HepG2 (cell line): ENCODE results near the gene FLVCR1. TPM values are rescaled to one million over a fixed set of nuclear protein-coding genes. Genes with fewer than 3 reads are reported as not detected.

Source experiments
- ATAC-seq: fragments of 200-7000 bp; cut with Tn5 transposase; 3 replicates; pipeline ENCODE4 v1.9.1; 2020; ENCODE audit warnings: mild to moderate bottlenecking, moderate library complexity
- BruUV-seq: library from RNA; stranded (reverse); fragments of 400-500 nt; replicated peaks from 2 replicates; lab custom pipeline; 2021; lab: Mats Ljungman, UMichigan
- CTCF ChIA-PET: fragments of 300-600 bp; formaldehyde crosslinking; extraction: SDS; loops from one replicate; lab custom pipeline; 2021; ENCODE audit warnings: low total read pairs, inconsistent platforms, low intra/inter-chr PET ratio; lab: Yijun Ruan, JAX
- POLR2A ChIA-PET: fragments of 350-600 bp; sonication (Branson Sonifier 250); formaldehyde crosslinking; loops from one replicate; lab custom pipeline; 2020; ENCODE audit warnings: antibody characterized with exemption, inconsistent platforms; lab: Yijun Ruan, JAX
- DNase-seq: peaks from one replicate; pipeline ENCODE4 v3.0.0-alpha.2; 2015; ENCODE audit warnings: low spot score
- FAIRE-seq: peaks from 3 replicates; lab custom pipeline; 2011; peaks lifted over from hg19 to GRCh38; lab: Jason Lieb, UNC
- H2AFZ ChIP-seq: one replicate; pipeline ENCODE4 v1.6.1; 2011; ENCODE audit warnings: low read length, inconsistent platforms
- H3K27ac ChIP-seq: fragments of 300-600 bp; 3 replicates; pipeline ENCODE4 v1.8.0; 2011; ENCODE audit warnings: mixed run types, mild to moderate bottlenecking, mixed read lengths, low read length, inconsistent platforms; ENCODE audit not compliant: insufficient read depth; ENCODE audit errors: extremely low read length
- H3K27me3 ChIP-seq, 2 experiments: fragments of 200-600 bp in 1 of 2; 2 replicates in 1 of 2; 3 replicates in 1 of 2; pipeline versions ENCODE4 v1.6.0 to v1.8.0; 2011; ENCODE audit warnings: low read length in 2 of 2, mild to moderate bottlenecking in 2 of 2, moderate library complexity in 2 of 2, inconsistent platforms in 1 of 2; ENCODE audit not compliant: insufficient read depth in 2 of 2, control insufficient read depth in 1 of 2
- H3K36me3 ChIP-seq, 2 experiments: fragments of 200-600 bp in 1 of 2; replicated peaks in 1 of 2; 2 replicates in 1 of 2; 3 replicates in 1 of 2; pipeline versions ENCODE4 v1.5.1 to v1.8.0; 2011; ENCODE audit warnings: low read length in 2 of 2, inconsistent platforms in 1 of 2; ENCODE audit not compliant: insufficient read depth in 2 of 2, control insufficient read depth in 1 of 2
- H3K4me1 ChIP-seq: 2 replicates; pipeline ENCODE4 v1.5.1; 2012; ENCODE audit warnings: low read length, inconsistent platforms; ENCODE audit not compliant: insufficient read depth
- H3K4me2 ChIP-seq: 2 replicates; pipeline ENCODE4 v1.6.0; 2011; ENCODE audit warnings: low read depth, low read length, inconsistent platforms
- H3K4me3 ChIP-seq, 3 experiments: fragments of 200-600 bp in 1 of 3; sonication (generic), shearing (Covaris generic) in 1 of 3; replicated peaks in 1 of 3; 2 replicates each; pipeline ENCODE4 v1.5.1; 2011 to 2016; ENCODE audit warnings: low read length in 3 of 3, inconsistent platforms in 2 of 3, low read depth in 2 of 3, mild to moderate bottlenecking in 2 of 3, control low read depth in 1 of 3, mixed read lengths in 1 of 3; ENCODE audit not compliant: insufficient read depth in 1 of 3
- H3K79me2 ChIP-seq: one replicate; pipeline ENCODE4 v1.6.1; 2011; ENCODE audit warnings: low read length, inconsistent platforms; ENCODE audit not compliant: insufficient read depth
- H3K9ac ChIP-seq: 2 replicates; pipeline ENCODE4 v1.6.0; 2011; ENCODE audit warnings: mild to moderate bottlenecking, low read depth, low read length, inconsistent platforms; ENCODE audit not compliant: insufficient read depth
- H3K9me3 ChIP-seq: 2 replicates; pipeline ENCODE4 v1.5.1; 2012; ENCODE audit warnings: mild to moderate bottlenecking, low read length
- H4K20me1 ChIP-seq: 2 replicates; pipeline ENCODE4 v1.6.0; 2011; ENCODE audit warnings: inconsistent platforms, mild to moderate bottlenecking, low read length, moderate library complexity; ENCODE audit not compliant: insufficient read depth
- ARNT ChIP-seq: fragments of 450-650 bp; IDR thresholded peaks from 2 replicates; pipeline ENCODE4 v1.6.1; 2017
- ASH2L ChIP-seq: fragments of 300-600, 200-600 bp; sonication (generic); IDR thresholded peaks from 2 replicates; pipeline ENCODE4 v1.7.0; 2017; ENCODE audit warnings: low read depth, mild to moderate bottlenecking, moderate library complexity, mixed read lengths, low read length; ENCODE audit not compliant: insufficient read length
- FOXP4 ChIP-seq: sonication (generic); formaldehyde crosslinking; IDR thresholded peaks from 2 replicates; pipeline ENCODE4 v1.4.0; 2020; ENCODE audit warnings: missing genetic modification reagents
- GABPB1 ChIP-seq: IDR thresholded peaks from 2 replicates; pipeline ENCODE4 v1.6.1; 2016; ENCODE audit warnings: mild to moderate bottlenecking, missing genetic modification reagents, moderate library complexity, missing compliant biosample characterization
- HIC2 ChIP-seq: sonication (generic); formaldehyde crosslinking; IDR thresholded peaks from 2 replicates; pipeline ENCODE4 v1.9.0; 2022; ENCODE audit warnings: low read depth, missing genetic modification reagents
- MIXL1 ChIP-seq: IDR thresholded peaks from 2 replicates; pipeline ENCODE4 v1.6.1; 2016
- NFIC ChIP-seq: IDR thresholded peaks from 2 replicates; pipeline ENCODE4 v1.6.1; 2012; ENCODE audit warnings: mild to moderate bottlenecking, low read length, inconsistent platforms
- NR2F6 ChIP-seq, 2 experiments: IDR thresholded peaks; 2 replicates each; pipeline ENCODE4 v1.6.1; 2016; ENCODE audit warnings: antibody characterized with exemption in 1 of 2, mild to moderate bottlenecking in 1 of 2
- RBM39 ChIP-seq: fragments of 200-400 bp; formaldehyde crosslinking; IDR thresholded peaks from one replicate; pipeline ENCODE4 v1.6.1; 2018; ENCODE audit warnings: antibody characterized with exemption, mild to moderate bottlenecking, low read depth, low read length; ENCODE audit not compliant: poor library complexity, severe bottlenecking
- RNF219 ChIP-seq: sonication (generic); formaldehyde crosslinking; IDR thresholded peaks from 2 replicates; pipeline ENCODE4 v1.5.0; 2020; ENCODE audit warnings: mild to moderate bottlenecking, missing genetic modification reagents
- SMAD3 ChIP-seq: sonication (generic); formaldehyde crosslinking; IDR thresholded peaks from 2 replicates; pipeline ENCODE4 v1.4.0; 2020; ENCODE audit warnings: missing genetic modification reagents
- THAP11 ChIP-seq: IDR thresholded peaks from 2 replicates; pipeline ENCODE4 v1.6.1; 2016; ENCODE audit warnings: missing biosample characterization, missing genetic modification reagents
- YEATS4 ChIP-seq: sonication (generic); formaldehyde crosslinking; IDR thresholded peaks from 2 replicates; pipeline ENCODE4 v1.4.0; 2020; ENCODE audit warnings: missing genetic modification reagents, borderline replicate concordance
- ZFP36 ChIP-seq: fragments of 150-350 bp; IDR thresholded peaks from 2 replicates; pipeline ENCODE4 v1.6.1; 2018; ENCODE audit warnings: borderline replicate concordance, low read length, low read depth; ENCODE audit not compliant: partially characterized antibody
- WGBS: methylation state at CpG from one replicate; pipeline ENCODE4 v1.1.6; 2017; ENCODE audit warnings: low lambda C conversion rate; 5-methylcytosine and 5-hydroxymethylcytosine counted together
- in situ Hi-C: cut with HindIII; loops from 2 replicates; pipeline ENCODE4 v1.10.0; 2017; ENCODE audit warnings: low pct_unique_long_range_greater_than_20kb; ENCODE audit not compliant: extremely low pct_ligation_motif_present
- intact Hi-C: fragments of 100-400 bp; cut with micrococcal nuclease; formaldehyde crosslinking; loops from one replicate; pipeline ENCODE4 v1.10.0; 2022; ENCODE audit not compliant: unreplicated experiment
- polyA plus RNA-seq, 8 experiments: library from polyadenylated mRNA; depleted of rRNA in 3 of 8; stranded (reverse) in 7 of 8; unstranded in 1 of 8; fragments of >200 nt; fragmentation: Illumina TruSeq in 4 of 8; extraction: Trizol in 4 of 8; gene quantifications; 2 replicates each; pipeline versions ENCODE4 v1.2.1 to v1.2.3, GENCODE V29; 2011 to 2016; ENCODE audit warnings: low read depth in 4 of 8, missing spikeins in 1 of 8, mixed read lengths in 1 of 8; ENCODE audit not compliant: insufficient read depth in 1 of 8
- total RNA-seq, 5 experiments: library from RNA; depleted of rRNA; stranded (reverse); fragments of >200 nt; fragmentation: Illumina TruSeq; extraction: Trizol; gene quantifications; 2 replicates each; pipeline ENCODE4 v1.2.3, GENCODE V29; 2016; ENCODE audit warnings: low read depth in 1 of 5

The FLVCR1 gene
- total and polyA plus RNA-seq, 2 of the 13 experiments (the other 11 are each of a cell fraction or from before 2014, with no cell fraction given), result 14.8 to 39.8 TPM

GRCh38 chr1:212814537-212815334, 43.3 kb upstream of the FLVCR1 start (continued):
- no peak for TF ChIP-seq ASH2L
- no peak for TF ChIP-seq RBM39
- TF ChIP-seq ZFP36, result no peak
- no peak for TF ChIP-seq FOXP4 (CRISPR knock-in tag)
- no peak for TF ChIP-seq GABPB1 (CRISPR knock-in tag)
- TF ChIP-seq, all 625 proteins: peak for 3

- peak overlapping the region; percentile 78 for H3K27ac ChIP-seq
- FAIRE-seq (peak; percentile 58), DNase-seq (peak; percentile 93), ATAC-seq (peak; percentile 84)
- H3K4me3 ChIP-seq, result no peak overlapping the region; a peak in 1 of 6 replicates
- ChIA-PET POLR2A (interaction anchor here (2.3 to 4.3 kb wide), 4 partner anchors 11 to 41 kb away, joined by 10 to 32 read pairs (median 21); partner anchors contain the start of genes FLVCR1, NSL1 and TATDN3), CTCF (no interaction called here)
- intact Hi-C loops, result loop anchor here (1.0 to 10.0 kb wide), 4 partner anchors 24 to 178 kb away; no protein-coding TSS in a partner anchor
- BruUV-seq, result no TSS peak
- in situ Hi-C loops, result loop anchor here (5.0 to 10.0 kb wide), 2 partner anchors 41 to 178 kb away; partner anchors contain the start of gene FLVCR1
- no peak overlapping the region for H2AFZ ChIP-seq
- no peaks in the 10 kb centered on the region for H3K79me2 ChIP-seq
- H3K27me3 ChIP-seq, result no peaks in the 10 kb centered on the region
- no peaks in the 10 kb centered on the region for H3K36me3 ChIP-seq
- H3K9me3 ChIP-seq, result no peaks in the 10 kb centered on the region
- H3K4me2 ChIP-seq, result peak overlapping the region; percentile 2; the same call in 1 of the 2 replicates
- WGBS, result 44% methylated on average over 3 of the region's 3 CpGs
- peaks cover 54% of the 10 kb centered on the region for H3K4me1 ChIP-seq
- peak overlapping the region; percentile 19; the same call in 1 of the 2 replicates for H3K9ac ChIP-seq
- H4K20me1 ChIP-seq, result no peaks in the 10 kb centered on the region
- peak; percentile 81 for TF ChIP-seq NFIC
- 0 out of 2 replicates have a peak, but pooled peaks have one; percentile 22 for TF ChIP-seq RNF219
- TF ChIP-seq MIXL1 (CRISPR knock-in tag), result peak; percentile 86
- peak; percentile 67 for TF ChIP-seq NR2F6 (IDR thresholded peaks at IDR 0.05)
- 0 out of 2 replicates have a peak, but pooled peaks have one; percentile 43 for TF ChIP-seq NR2F6 (CRISPR knock-in tag; IDR thresholded peaks at IDR 0.05)
- no peak for TF ChIP-seq HIC2 (CRISPR knock-in tag)
- no peak for TF ChIP-seq YEATS4 (CRISPR knock-in tag)
- TF ChIP-seq ARNT, result no peak
- TF ChIP-seq SMAD3 (CRISPR knock-in tag), result peak; percentile 69; the same call in 1 of the 2 replicates
- peak; percentile 57 for TF ChIP-seq THAP11 (CRISPR knock-in tag)
These were observed 41.4 kb upstream of the FLVCR1 start for GRCh38 chr1:212816567-212817278.
